Sigmoid colon (tissue), 4 donors: Measurements from ENCODE around the gene DNAAF3.

Source experiments
- POLR2A ChIP-seq, 2 donors: fragments of 450-650 bp; IDR thresholded peaks; one replicate each; pipeline ENCODE4 v1.6.1; 2016; ENCODE audit warnings: antibody characterized with exemption in 2 of 2, mild to moderate bottlenecking in 2 of 2, moderate library complexity in 2 of 2
- POLR2AphosphoS5 ChIP-seq, 4 donors: sonication (generic); formaldehyde crosslinking; IDR thresholded peaks; one replicate each; pipeline ENCODE4 v1.6.1; 2017; ENCODE audit warnings: antibody characterized with exemption in 4 of 4

DNA sequence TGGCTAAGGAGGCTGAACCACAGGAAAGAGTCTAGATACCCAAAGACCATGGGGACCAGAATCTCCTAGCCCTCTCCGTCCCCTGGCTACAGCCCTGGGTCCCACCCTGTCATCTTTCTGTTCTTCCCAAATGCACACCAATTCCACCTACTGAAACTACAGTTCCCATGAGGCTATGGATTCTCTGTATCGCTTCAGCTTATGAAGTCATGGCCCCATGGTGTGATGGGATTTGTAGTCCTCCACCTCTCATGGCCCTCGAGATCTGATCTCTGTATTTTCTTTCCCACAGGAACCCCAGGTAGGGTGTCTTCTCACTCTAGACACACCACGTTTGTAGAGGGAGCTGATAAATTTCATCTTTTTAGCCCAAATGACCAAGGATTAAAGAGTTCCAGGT is 31.1 kb upstream of the DNAAF3 start:
- TF ChIP-seq POLR2AphosphoS5 (IDR thresholded peaks at IDR 0.05) (no peak), POLR2A (IDR thresholded peaks at IDR 0.05) (no peak)
